GM20431 (cell line): ENCODE results near the gene ADAM15.

ENCODE experiments used
- in situ Hi-C: fragments of 300-500 bp; cut with MseI, MboI; formaldehyde crosslinking; loops from one replicate; pipeline ENCODE4 v1.15.0; 2020; ENCODE audit warnings: low sequenced_read_pairs; ENCODE audit not compliant: unreplicated experiment

ADAM15 gene

GRCh38 chr1:155082301-155083051 is 31.4 kb downstream of the ADAM15 start:
- in situ Hi-C loops: no loop called here

GRCh38 chr1:155083052-155083541 is 32.0 kb downstream of the ADAM15 start:
- in situ Hi-C loops: no loop called here

- in situ Hi-C loops: no loop called here
Observed at GRCh38 chr1:155083865-155084721, 33.0 kb downstream of the ADAM15 start.

GRCh38 chr1:155084722-155085503 is 33.8 kb downstream of the ADAM15 start:
- in situ Hi-C loops: no loop called here

- in situ Hi-C loops: no loop called here
Observed at GRCh38 chr1:155085504-155086127, 34.5 kb downstream of the ADAM15 start.

GRCh38 chr1:155086128-155086741 is 35.1 kb downstream of the ADAM15 start:
- in situ Hi-C loops: no loop called here

GRCh38 chr1:155086856-155087535 is 35.9 kb downstream of the ADAM15 start:
- in situ Hi-C loops: no loop called here

- in situ Hi-C loops: no loop called here
Observed at GRCh38 chr1:155091071-155092051, 40.2 kb downstream of the ADAM15 start.

- in situ Hi-C loops: no loop called here
Observed at GRCh38 chr1:155092131-155092530, 41.0 kb downstream of the ADAM15 start.

- in situ Hi-C loops: no loop called here
Observed at GRCh38 chr1:155092641-155093040, 41.5 kb downstream of the ADAM15 start.

- in situ Hi-C loops: no loop called here
Observed at GRCh38 chr1:155093911-155094621, 43.0 kb downstream of the ADAM15 start.

- in situ Hi-C loops: no loop called here
Observed at GRCh38 chr1:155094622-155094948, 43.5 kb downstream of the ADAM15 start.

GRCh38 chr1:155099331-155099730 is 48.2 kb downstream of the ADAM15 start:
- in situ Hi-C loops: loop anchor here (5.0 kb wide), 1 partner anchor 63 kb away; no protein-coding TSS in a partner anchor

GRCh38 chr1:155103325-155103724 is 52.2 kb downstream of the ADAM15 start:
- in situ Hi-C loops: no loop called here

- in situ Hi-C loops: no loop called here
Observed at GRCh38 chr1:155104605-155105534, 53.8 kb downstream of the ADAM15 start.

GRCh38 chr1:155105604-155106011 is 54.5 kb downstream of the ADAM15 start:
- in situ Hi-C loops: no loop called here
